ENCODE data around the gene TMBIM4. TPM values are rescaled to one million over a fixed set of nuclear protein-coding genes. Genes with fewer than 3 reads are reported as not detected.

TMBIM4 gene
- total RNA-seq, 1 donor from 2014 or later: 60.8 TPM

- intact Hi-C loops (cut with DNase I): no loop called here
- ATAC-seq (ENCODE audit: poor library complexity) (peak; percentile 31), DNase-seq (peak; percentile 46)
These were observed 19.9 kb downstream of the TMBIM4 start for GRCh38 chr12:66149702-66150398.

- ATAC-seq (ENCODE audit: poor library complexity): peak; percentile 84
- intact Hi-C loops (cut with DNase I): no loop called here
- DNase-seq: no peak
These were observed 24.7 kb downstream of the TMBIM4 start for GRCh38 chr12:66144791-66145754.

- peak; percentile 87 for ATAC-seq (ENCODE audit: poor library complexity)
- intact Hi-C loops (cut with DNase I): no loop called here
- no peak for DNase-seq
These were observed 25.9 kb downstream of the TMBIM4 start for GRCh38 chr12:66143868-66144267.

GRCh38 chr12:66142826-66143225 lies 27.0 kb downstream of the TMBIM4 start:
- no peak for ATAC-seq (ENCODE audit: poor library complexity)
- intact Hi-C loops (cut with DNase I): no loop called here

GRCh38 chr12:66141299-66141698 lies 28.5 kb downstream of the TMBIM4 start:
- DNase-seq (no peak), ATAC-seq (ENCODE audit: poor library complexity) (no peak)
- intact Hi-C loops (cut with DNase I): no loop called here

More at GRCh38 chr12:66142826-66143225, 27.0 kb downstream of the TMBIM4 start:
- no peak for DNase-seq

GRCh38 chr12:66140731-66141130 lies 29.1 kb downstream of the TMBIM4 start:
- DNase-seq (no peak), ATAC-seq (ENCODE audit: poor library complexity) (no peak)
- intact Hi-C loops (cut with DNase I): no loop called here

GRCh38 chr12:66139328-66139727 lies 30.5 kb downstream of the TMBIM4 start:
- intact Hi-C loops (cut with DNase I): no loop called here
- ATAC-seq (ENCODE audit: poor library complexity): peak; percentile 35

GRCh38 chr12:66137937-66138336 lies 31.9 kb downstream of the TMBIM4 start:
- intact Hi-C loops (cut with DNase I): no loop called here
- DNase-seq (no peak), ATAC-seq (ENCODE audit: poor library complexity) (no peak)

More at GRCh38 chr12:66139328-66139727, 30.5 kb downstream of the TMBIM4 start:
- no peak for DNase-seq

- ATAC-seq (ENCODE audit: poor library complexity) (no peak), DNase-seq (no peak)
- intact Hi-C loops (cut with DNase I): no loop called here
These were observed 37.4 kb downstream of the TMBIM4 start for GRCh38 chr12:66132408-66132807.

GRCh38 chr12:66131067-66131688 lies 38.6 kb downstream of the TMBIM4 start:
- ATAC-seq (ENCODE audit: poor library complexity) (no peak), DNase-seq (no peak)
- intact Hi-C loops (cut with DNase I): no loop called here

- intact Hi-C loops (cut with DNase I): no loop called here
- DNase-seq: peak; percentile 95
- peak; percentile 98 for ATAC-seq (ENCODE audit: poor library complexity)
These were observed 39.3 kb downstream of the TMBIM4 start, which contains the start of gene LLPH for GRCh38 chr12:66130267-66131066. Gene LLPH (minus strand): TSS chr12:66130750. CDS start chr12:66129106, 1,644 bp downstream.

- intact Hi-C loops (cut with DNase I): no loop called here
- ATAC-seq (ENCODE audit: poor library complexity): no peak
- no peak for DNase-seq
These were observed 39.9 kb downstream of the TMBIM4 start for GRCh38 chr12:66129934-66130266.

- ATAC-seq (ENCODE audit: poor library complexity) (no peak), DNase-seq (no peak)
- intact Hi-C loops (cut with DNase I): no loop called here
These were observed 42.1 kb downstream of the TMBIM4 start for GRCh38 chr12:66127650-66128049.

GRCh38 chr12:66120477-66120876 lies 49.3 kb downstream of the TMBIM4 start:
- ATAC-seq (ENCODE audit: poor library complexity): no peak
- no peak for DNase-seq
- intact Hi-C loops (cut with DNase I): no loop called here

- intact Hi-C loops (cut with DNase I): no loop called here
- DNase-seq (no peak), ATAC-seq (ENCODE audit: poor library complexity) (no peak)
These were observed 49.9 kb downstream of the TMBIM4 start for GRCh38 chr12:66119870-66120241.

- intact Hi-C loops (cut with DNase I): no loop called here
- no peak for ATAC-seq (ENCODE audit: poor library complexity)
- DNase-seq: no peak
These were observed 50.4 kb downstream of the TMBIM4 start for GRCh38 chr12:66119229-66119869.

GRCh38 chr12:66118240-66118891 lies 51.4 kb downstream of the TMBIM4 start:
- intact Hi-C loops (cut with DNase I): no loop called here
- no peak for ATAC-seq (ENCODE audit: poor library complexity)
- no peak for DNase-seq

- ATAC-seq (ENCODE audit: poor library complexity) (no peak), DNase-seq (no peak)
- intact Hi-C loops (cut with DNase I): no loop called here
These were observed 52.6 kb downstream of the TMBIM4 start for GRCh38 chr12:66117242-66117641.
